H1 (cell line): ENCODE results near the gene H6PD. TPM values are rescaled to one million over a fixed set of nuclear protein-coding genes. Genes with fewer than 3 reads are reported as not detected.

Source experiments
- CTCF ChIA-PET: fragments of 300-600 bp; sonication (Branson Sonifier 250); formaldehyde crosslinking; loops from one replicate; lab custom pipeline; 2021; ENCODE audit not compliant: partially characterized antibody; lab: Charles Lee
- POLR2A ChIA-PET: fragments of 300-600 bp; sonication (Branson Sonifier 250); formaldehyde crosslinking; loops from one replicate; lab custom pipeline; 2021; ENCODE audit warnings: inconsistent platforms; ENCODE audit not compliant: partially characterized antibody; lab: Charles Lee
- DNase-seq, 2 experiments: peaks; one replicate each; pipeline versions ENCODE4 v3.0.0 to v3.0.0-alpha.2; 2010 to 2022; ENCODE audit warnings: low spot score in 2 of 2, low read depth in 1 of 2, mixed read lengths in 1 of 2
- FAIRE-seq: peaks from 2 replicates; lab custom pipeline; 2011; peaks lifted over from hg19 to GRCh38; lab: Jason Lieb, UNC
- H2AFZ ChIP-seq: 2 replicates; pipeline ENCODE4 v1.8.1; 2012; ENCODE audit warnings: low read length, inconsistent platforms
- H2AK5ac ChIP-seq: 2 replicates; pipeline ENCODE4 v1.6.1; 2013; ENCODE audit warnings: low read depth, low read length
- H2BK120ac ChIP-seq: replicated peaks from 2 replicates; pipeline ENCODE3; 2013; ENCODE audit warnings: low read depth, low read length, inconsistent platforms
- H2BK12ac ChIP-seq: 2 replicates; pipeline ENCODE4 v1.6.1; 2013; ENCODE audit warnings: low read depth, low read length
- H2BK15ac ChIP-seq: 2 replicates; pipeline ENCODE4 v1.6.1; 2013; ENCODE audit warnings: low read length
- H2BK20ac ChIP-seq: 2 replicates; pipeline ENCODE4 v1.6.1; 2013; ENCODE audit warnings: low read length
- H2BK5ac ChIP-seq: 2 replicates; pipeline ENCODE4 v1.6.1; 2013; ENCODE audit warnings: low read depth, low read length
- H3K14ac ChIP-seq: 2 replicates; pipeline ENCODE4 v1.6.1; 2013; ENCODE audit warnings: inconsistent platforms; ENCODE audit not compliant: insufficient read length
- H3K18ac ChIP-seq: 2 replicates; pipeline ENCODE4 v1.6.1; 2013; ENCODE audit warnings: low read length; ENCODE audit errors: extremely low read depth
- H3K23ac ChIP-seq: 2 replicates; pipeline ENCODE4 v1.6.1; 2013; ENCODE audit warnings: inconsistent platforms; ENCODE audit not compliant: insufficient read length
- H3K23me2 ChIP-seq: 2 replicates; pipeline ENCODE4 v1.6.1; 2013; ENCODE audit warnings: low read depth, low read length
- H3K27ac ChIP-seq: 2 replicates; pipeline ENCODE4 v1.6.1; 2011; ENCODE audit warnings: low read depth, low read length, inconsistent platforms
- H3K27me3 ChIP-seq, 4 experiments: replicated peaks in 1 of 4; 1 replicate in 1 of 4; 2 replicates in 3 of 4; pipeline versions ENCODE4 v1.6.1 to v1.8.1; 2011 to 2013; ENCODE audit warnings: low read length in 3 of 4, mild to moderate bottlenecking in 3 of 4, inconsistent platforms in 2 of 4, mixed read lengths in 2 of 4, moderate library complexity in 1 of 4; ENCODE audit not compliant: control insufficient read depth in 3 of 4, insufficient read depth in 3 of 4; ENCODE audit errors: extremely low read depth in 1 of 4
- H3K36me3 ChIP-seq, 4 experiments: 2 replicates each; pipeline versions ENCODE4 v1.6.1 to v1.8.1; 2011 to 2013; ENCODE audit warnings: mild to moderate bottlenecking in 4 of 4, low read length in 3 of 4, moderate library complexity in 2 of 4, control low read depth in 1 of 4, inconsistent platforms in 1 of 4; ENCODE audit not compliant: insufficient read depth in 4 of 4, control insufficient read depth in 2 of 4
- H3K4ac ChIP-seq: replicated peaks from 2 replicates; pipeline ENCODE3; 2013; ENCODE audit warnings: low read length, low read depth, mixed read lengths, inconsistent platforms; ENCODE audit not compliant: insufficient read length
- H3K4me1 ChIP-seq, 4 experiments: replicated peaks in 1 of 4; 1 replicate in 1 of 4; 2 replicates in 3 of 4; pipeline versions ENCODE4 v1.6.1 to v1.8.1; 2011 to 2013; ENCODE audit warnings: low read length in 3 of 4, inconsistent platforms in 2 of 4, mixed read lengths in 1 of 4; ENCODE audit not compliant: insufficient read depth in 4 of 4, control insufficient read depth in 3 of 4
- H3K4me2 ChIP-seq, 2 experiments: 2 replicates each; pipeline versions ENCODE4 v1.6.1 to v1.8.1; 2011 to 2013; ENCODE audit warnings: low read depth in 2 of 2, low read length in 2 of 2, control low read depth in 1 of 2, inconsistent platforms in 1 of 2, mild to moderate bottlenecking in 1 of 2; ENCODE audit not compliant: insufficient read depth in 1 of 2
- H3K4me3 ChIP-seq, 4 experiments: fragments of 200-600, 300-600 bp in 1 of 4; sonication (generic), shearing (Covaris generic), sonication (Bioruptor Twin) in 1 of 4; 2 replicates each; pipeline versions ENCODE4 v1.5.1 to v1.8.1; 2011 to 2016; ENCODE audit warnings: low read length in 4 of 4, low read depth in 3 of 4, control low read depth in 2 of 4, inconsistent platforms in 2 of 4, mild to moderate bottlenecking in 2 of 4, mixed read lengths in 1 of 4, moderate library complexity in 1 of 4; ENCODE audit not compliant: insufficient read depth in 2 of 4; ENCODE audit errors: extremely low read depth in 1 of 4
- H3K56ac ChIP-seq: replicated peaks from 2 replicates; pipeline ENCODE3; 2013; ENCODE audit warnings: low read depth, mild to moderate bottlenecking, mixed read lengths, low read length, inconsistent platforms; ENCODE audit not compliant: insufficient read length
- H3K79me1 ChIP-seq: 2 replicates; pipeline ENCODE4 v1.6.1; 2013; ENCODE audit warnings: low read depth, low read length, control low read depth
- H3K79me2 ChIP-seq, 2 experiments: 2 replicates each; pipeline versions ENCODE4 v1.6.1 to v1.8.1; 2012 to 2013; ENCODE audit warnings: low read length in 2 of 2, mild to moderate bottlenecking in 2 of 2, inconsistent platforms in 1 of 2; ENCODE audit not compliant: insufficient read depth in 2 of 2, control insufficient read depth in 1 of 2
- H3K9ac ChIP-seq, 4 experiments: replicated peaks in 1 of 4; 1 replicate in 1 of 4; 2 replicates in 3 of 4; pipeline versions ENCODE4 v1.6.1 to v1.8.1; 2011 to 2013; ENCODE audit warnings: low read depth in 3 of 4, low read length in 3 of 4, control low read depth in 2 of 4, mild to moderate bottlenecking in 2 of 4, moderate library complexity in 2 of 4, inconsistent platforms in 1 of 4; ENCODE audit errors: extremely low read depth in 1 of 4
- H3K9me3 ChIP-seq, 2 experiments: 2 replicates each; pipeline versions ENCODE4 v1.6.1 to v1.8.1; 2012 to 2013; ENCODE audit warnings: mild to moderate bottlenecking in 2 of 2, moderate library complexity in 2 of 2, control low read depth in 1 of 2, inconsistent platforms in 1 of 2, low read depth in 1 of 2, low read length in 1 of 2, mixed read lengths in 1 of 2; ENCODE audit not compliant: insufficient read depth in 2 of 2
- H4K20me1 ChIP-seq, 2 experiments: replicated peaks in 1 of 2; 2 replicates each; pipeline versions ENCODE3 to v1.8.1; 2011 to 2013; ENCODE audit warnings: inconsistent platforms in 2 of 2, low read length in 2 of 2, mild to moderate bottlenecking in 1 of 2; ENCODE audit not compliant: insufficient read depth in 2 of 2, control insufficient read depth in 1 of 2
- H4K5ac ChIP-seq: 2 replicates; pipeline ENCODE4 v1.6.1; 2013; ENCODE audit warnings: low read length, low read depth, mixed read lengths, inconsistent platforms; ENCODE audit not compliant: insufficient read length
- H4K8ac ChIP-seq: 2 replicates; pipeline ENCODE4 v1.8.0; 2013; ENCODE audit warnings: mild to moderate bottlenecking, moderate library complexity, low read length, inconsistent platforms; ENCODE audit not compliant: insufficient read depth; ENCODE audit errors: extremely low read depth
- H4K91ac ChIP-seq: replicated peaks from 2 replicates; pipeline ENCODE3; 2013; ENCODE audit warnings: low read length, mixed read lengths, inconsistent platforms; ENCODE audit not compliant: insufficient read length
- EZH2 ChIP-seq: fragments of 200-600 bp; sonication (generic); IDR thresholded peaks from 2 replicates; pipeline ENCODE4 v1.7.1; 2012; ENCODE audit warnings: low read depth, mild to moderate bottlenecking, moderate library complexity, low read length, inconsistent platforms; ENCODE audit not compliant: severe bottlenecking
- FOSL1 ChIP-seq: IDR thresholded peaks from 2 replicates; pipeline ENCODE4 v1.6.1; 2011; ENCODE audit warnings: mild to moderate bottlenecking, low read depth, low read length, moderate library complexity; ENCODE audit not compliant: insufficient read depth
- RNF2 ChIP-seq: fragments of 200-900, 300-1000 bp; sonication (generic); IDR thresholded peaks from 2 replicates; pipeline ENCODE4 v1.7.1; 2016; ENCODE audit warnings: borderline replicate concordance, low read depth, mild to moderate bottlenecking, antibody characterized with exemption, low read length; ENCODE audit not compliant: poor library complexity, severe bottlenecking; ENCODE audit errors: missing control alignments
- SAP30 ChIP-seq: fragments of 300-600 bp; sonication (generic); IDR thresholded peaks from 2 replicates; pipeline ENCODE4 v1.7.1; 2012; ENCODE audit warnings: low read length, moderate library complexity, mild to moderate bottlenecking, inconsistent platforms; ENCODE audit not compliant: insufficient read depth, insufficient replicate concordance
- ZNF274 ChIP-seq: IDR thresholded peaks from 2 replicates; pipeline ENCODE4 v1.7.0; 2012; ENCODE audit warnings: low read length, borderline replicate concordance; ENCODE audit errors: extremely low read depth
- WGBS, 2 experiments: shearing (Covaris generic) in 1 of 2; methylation state at CpG; one replicate each; pipeline versions ENCODE4 v1.1.6 to v1.1.7; 2013 to 2015; ENCODE audit warnings: low lambda C conversion rate in 2 of 2, mixed read lengths in 2 of 2, inconsistent platforms in 1 of 2, low coverage in 1 of 2, missing lambda C conversion rate in 1 of 2; ENCODE audit not compliant: insufficient replicate concordance in 2 of 2, insufficient coverage in 1 of 2, insufficient read length in 1 of 2; ENCODE audit errors: extremely low coverage in 1 of 2, missing lambda C conversion rate in 1 of 2; 5-methylcytosine and 5-hydroxymethylcytosine counted together
- polyA plus RNA-seq, 7 experiments: library from polyadenylated mRNA; depleted of rRNA in 3 of 7; stranded (reverse) in 5 of 7; unstranded in 2 of 7; fragments of >200 nt in 5 of 7; fragments of 200-250 nt in 2 of 7; gene quantifications; 1 replicate in 5 of 7; 2 replicates in 1 of 7; 4 replicates in 1 of 7; pipeline versions ENCODE4 v1.2.1 to v1.2.3, GENCODE V29; 2011 to 2013; ENCODE audit warnings: missing spikeins in 2 of 7, mixed read lengths in 2 of 7
- total RNA-seq: library from RNA; stranded (reverse); fragmentation: NEBNext Ultra II Directional; extraction: Animal tissue kit (Norgen Biotek cat#: 25700); gene quantifications from 2 replicates; pipeline ENCODE4 v1.2.1, GENCODE V29; 2021
- TF ChIP-seq, protein P1 (sequence below): IDR thresholded peaks from 2 replicates; pipeline ENCODE4 v1.6.1; 2011; ENCODE audit warnings: low read length, improper control_type of control experiment

The H6PD gene
- total and polyA plus RNA-seq, 2 of the 8 experiments (the other 6 are each of a cell fraction or from before 2014, with no cell fraction given), result 3.6 to 3.8 TPM

DNA sequence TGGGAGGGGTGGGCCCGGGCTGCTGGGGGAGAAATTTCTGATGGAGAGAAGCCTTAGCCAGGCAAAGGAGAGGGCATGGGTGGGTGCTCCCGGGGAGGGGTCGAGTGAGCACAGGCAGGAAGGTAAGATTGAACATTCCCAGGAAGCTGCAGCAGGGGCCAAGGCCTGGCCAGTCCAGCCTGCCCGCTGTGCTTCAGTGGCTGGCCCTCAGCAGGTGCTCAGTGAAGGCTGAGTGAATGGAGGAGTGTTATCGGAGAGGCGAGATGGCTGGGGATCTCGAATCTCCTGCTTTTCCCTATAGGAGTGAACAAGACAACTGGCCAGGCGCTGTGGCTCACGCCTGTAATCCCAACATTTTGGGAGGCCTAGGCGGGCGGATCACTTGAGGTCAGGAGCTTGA lies 79.0 kb downstream of the H6PD start:
- H3K4ac ChIP-seq, result no peak overlapping the region
- H3K9me3 ChIP-seq, result no peaks in the 10 kb centered on the region
- no peak overlapping the region for H3K18ac ChIP-seq
- TF ChIP-seq RNF2, result no peak
- no peak for TF ChIP-seq FOSL1
- TF ChIP-seq EZH2, result no peak
- TF ChIP-seq SAP30, result no peak
- TF ChIP-seq ZNF274, result no peak
- TF ChIP-seq, protein P1, sequence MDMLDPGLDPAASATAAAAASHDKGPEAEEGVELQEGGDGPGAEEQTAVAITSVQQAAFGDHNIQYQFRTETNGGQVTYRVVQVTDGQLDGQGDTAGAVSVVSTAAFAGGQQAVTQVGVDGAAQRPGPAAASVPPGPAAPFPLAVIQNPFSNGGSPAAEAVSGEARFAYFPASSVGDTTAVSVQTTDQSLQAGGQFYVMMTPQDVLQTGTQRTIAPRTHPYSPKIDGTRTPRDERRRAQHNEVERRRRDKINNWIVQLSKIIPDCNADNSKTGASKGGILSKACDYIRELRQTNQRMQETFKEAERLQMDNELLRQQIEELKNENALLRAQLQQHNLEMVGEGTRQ, result no peak
- H3K79me2 ChIP-seq, result no peaks in the 10 kb centered on the region; a peak in 1 of 4 replicates
- no peak overlapping the region for H2BK120ac ChIP-seq
- ChIA-PET CTCF (no interaction called here), POLR2A (interaction anchor here (0.6 kb wide), 1 partner anchor 165 kb away, joined by 3 read pairs; no protein-coding TSS in a partner anchor)
- no peak overlapping the region for H3K56ac ChIP-seq
- H4K5ac ChIP-seq, result no peak overlapping the region
- no peak overlapping the region for H3K27ac ChIP-seq
- H2BK15ac ChIP-seq, result no peak overlapping the region
- no peak overlapping the region for H2BK5ac ChIP-seq
- 85% methylated on average over 11 of the region's 11 CpGs; no CpG with 5 or more reads in 1 of the 2 experiments for WGBS, 2 experiments
- H2AFZ ChIP-seq, result no peak overlapping the region
- H4K8ac ChIP-seq, result no peak overlapping the region
- H2BK20ac ChIP-seq, result no peak overlapping the region
- H2AK5ac ChIP-seq, result peak overlapping the region; percentile 86; the same call in 1 of the 2 replicates
- H2BK12ac ChIP-seq, result no peak overlapping the region
- H3K36me3 ChIP-seq, result no peaks in the 10 kb centered on the region
- peaks cover 3% of the 10 kb centered on the region; the same call in 1 of the 2 replicates for H3K79me1 ChIP-seq
- no peak overlapping the region for H3K4me2 ChIP-seq
- H3K23ac ChIP-seq, result no peak overlapping the region
- H3K23me2 ChIP-seq, result no peaks in the 10 kb centered on the region
- H4K20me1 ChIP-seq, result peaks cover 0 to 5% of the 10 kb centered on the region in 2 experiments
- no peaks in the 10 kb centered on the region for H3K27me3 ChIP-seq
- H3K14ac ChIP-seq, result no peak overlapping the region
- FAIRE-seq (no peak), DNase-seq (no peak)
- H3K4me1 ChIP-seq, result peaks cover 0 to 9% (median 3%) of the 10 kb centered on the region in 4 experiments; a peak in 4 of 7 replicates
- no peak overlapping the region for H3K4me3 ChIP-seq
- no peak overlapping the region for H3K9ac ChIP-seq
- H4K91ac ChIP-seq, result no peak overlapping the region
